Astrocyte (in vitro differentiated cells and primary cell): Measurements from ENCODE around the gene HS6ST2. TPM values are rescaled to one million over a fixed set of nuclear protein-coding genes. Genes with fewer than 3 reads are reported as not detected.

Experiments
- DNase-seq: peaks from one replicate; pipeline ENCODE4 v3.0.0-alpha.2; 2010; ENCODE audit warnings: low read depth
- FAIRE-seq: peaks from 2 replicates; lab custom pipeline; 2011; peaks lifted over from hg19 to GRCh38; lab: Jason Lieb, UNC
- H2AFZ ChIP-seq: 2 replicates; pipeline ENCODE4 v1.6.0; 2012; ENCODE audit warnings: low read depth, low read length, inconsistent platforms
- H3K27ac ChIP-seq: 2 replicates; pipeline ENCODE4 v1.5.1; 2011; ENCODE audit warnings: low read depth, low read length, inconsistent platforms
- H3K27me3 ChIP-seq: 2 replicates; pipeline ENCODE4 v1.6.0; 2011; ENCODE audit warnings: low read length, inconsistent platforms; ENCODE audit not compliant: insufficient read depth
- H3K36me3 ChIP-seq: 2 replicates; pipeline ENCODE4 v1.5.1; 2011; ENCODE audit warnings: low read length, inconsistent platforms; ENCODE audit not compliant: insufficient read depth
- H3K4me1 ChIP-seq: 2 replicates; pipeline ENCODE4 v1.5.1; 2011; ENCODE audit warnings: low read length, inconsistent platforms; ENCODE audit not compliant: insufficient read depth
- H3K4me2 ChIP-seq: 2 replicates; pipeline ENCODE4 v1.6.0; 2012; ENCODE audit warnings: low read length, inconsistent platforms
- H3K4me3 ChIP-seq: 2 replicates; pipeline ENCODE4 v1.5.1; 2011; ENCODE audit warnings: low read depth, mild to moderate bottlenecking, low read length, inconsistent platforms; ENCODE audit not compliant: insufficient read depth
- H3K79me2 ChIP-seq: 2 replicates; pipeline ENCODE4 v1.6.0; 2012; ENCODE audit warnings: mild to moderate bottlenecking, low read length, inconsistent platforms; ENCODE audit not compliant: insufficient read depth
- H3K9ac ChIP-seq: 2 replicates; pipeline ENCODE4 v1.6.0; 2012; ENCODE audit warnings: mild to moderate bottlenecking, low read length, inconsistent platforms
- H3K9me3 ChIP-seq: 2 replicates; pipeline ENCODE4 v1.5.1; 2012; ENCODE audit warnings: low read depth, mild to moderate bottlenecking, low read length, inconsistent platforms; ENCODE audit not compliant: insufficient read depth
- H4K20me1 ChIP-seq: 2 replicates; pipeline ENCODE4 v1.6.0; 2012; ENCODE audit warnings: low read length, inconsistent platforms; ENCODE audit not compliant: insufficient read depth
- H3K27ac Mint-ChIP-seq: one replicate; pipeline ENCODE4 v1.8.0; 2021; ENCODE audit warnings: mild to moderate bottlenecking, mixed read lengths; ENCODE audit not compliant: unreplicated experiment
- H3K27me3 Mint-ChIP-seq: one replicate; pipeline ENCODE4 v1.8.0; 2021; ENCODE audit warnings: low read depth, mixed read lengths; ENCODE audit not compliant: unreplicated experiment
- H3K36me3 Mint-ChIP-seq: one replicate; pipeline ENCODE4 v1.8.0; 2021; ENCODE audit warnings: low read depth, mixed read lengths; ENCODE audit not compliant: unreplicated experiment
- H3K4me1 Mint-ChIP-seq: one replicate; pipeline ENCODE4 v1.8.0; 2021; ENCODE audit warnings: low read depth, mixed read lengths; ENCODE audit not compliant: unreplicated experiment
- H3K4me3 Mint-ChIP-seq: one replicate; pipeline ENCODE4 v1.8.0; 2021; ENCODE audit warnings: mild to moderate bottlenecking, moderate library complexity, mixed read lengths; ENCODE audit not compliant: unreplicated experiment
- H3K9me3 Mint-ChIP-seq: one replicate; pipeline ENCODE4 v1.8.0; 2021; ENCODE audit warnings: mild to moderate bottlenecking, mixed read lengths; ENCODE audit not compliant: unreplicated experiment
- CTCF ChIP-seq: IDR thresholded peaks from 2 replicates; pipeline ENCODE4 v1.5.1; 2011; ENCODE audit warnings: low read depth, mild to moderate bottlenecking, inconsistent platforms, low read length, moderate library complexity; ENCODE audit not compliant: insufficient read depth
- EZH2 ChIP-seq: IDR thresholded peaks from 2 replicates; pipeline ENCODE4 v1.6.1; 2012; ENCODE audit warnings: mild to moderate bottlenecking, low read length, inconsistent platforms; ENCODE audit not compliant: insufficient read depth
- total RNA-seq: library from RNA; stranded (reverse); gene quantifications from 2 replicates; pipeline ENCODE4 v1.2.1, GENCODE V29; 2021

HS6ST2 gene
- total RNA-seq, 1 donor from 2014 or later = 12.9 TPM

GRCh38 chrX:132613801-132614200 lies 344.6 kb downstream of the HS6ST2 start:
- FAIRE-seq = peak; percentile 32
- Histone ChIP-seq H2AFZ (no peak overlapping the region), H4K20me1 (no peaks in the 10 kb centered on the region), H3K4me2 (no peak overlapping the region), H3K4me3 (no peak overlapping the region), H3K36me3 (no peaks in the 10 kb centered on the region), H3K4me1 (no peaks in the 10 kb centered on the region), H3K27ac (no peak overlapping the region), H3K9ac (no peak overlapping the region), H3K79me2 (no peaks in the 10 kb centered on the region), H3K9me3 (no peaks in the 10 kb centered on the region), H3K27me3 (no peaks in the 10 kb centered on the region)
- no peak for DNase-seq
- Mint-ChIP-seq H3K9me3 (no peaks in the 10 kb centered on the region), H3K4me1 (no peaks in the 10 kb centered on the region), H3K36me3 (no peaks in the 10 kb centered on the region), H3K27me3 (peaks cover 2% of the 10 kb centered on the region), H3K27ac (no peak overlapping the region), H3K4me3 (no peak overlapping the region)
- no peak for TF ChIP-seq CTCF

GRCh38 chrX:132612821-132613564 lies 345.4 kb downstream of the HS6ST2 start:
- FAIRE-seq = no peak
- TF ChIP-seq CTCF = peak; percentile 49
- no peak for TF ChIP-seq EZH2

GRCh38 chrX:132610536-132610935 lies 347.9 kb downstream of the HS6ST2 start:
- TF ChIP-seq EZH2 (no peak), CTCF (no peak)
- no peaks in the 10 kb centered on the region for H3K9me3 ChIP-seq
- Mint-ChIP-seq H3K4me3 (no peak overlapping the region), H3K36me3 (no peaks in the 10 kb centered on the region), H3K4me1 (no peaks in the 10 kb centered on the region), H3K27ac (no peak overlapping the region), H3K9me3 (no peaks in the 10 kb centered on the region), H3K27me3 (no peaks in the 10 kb centered on the region)
- H3K36me3 ChIP-seq = no peaks in the 10 kb centered on the region
- no peaks in the 10 kb centered on the region for H3K4me1 ChIP-seq
- FAIRE-seq (peak; percentile 34), DNase-seq (no peak)
- no peak overlapping the region for H3K4me3 ChIP-seq
- no peak overlapping the region for H2AFZ ChIP-seq
- H3K27ac ChIP-seq = no peak overlapping the region
- no peak overlapping the region for H3K9ac ChIP-seq
- H4K20me1 ChIP-seq = no peaks in the 10 kb centered on the region
- no peaks in the 10 kb centered on the region for H3K27me3 ChIP-seq
- H3K79me2 ChIP-seq = no peaks in the 10 kb centered on the region
- H3K4me2 ChIP-seq = no peak overlapping the region

More at GRCh38 chrX:132612821-132613564, 345.4 kb downstream of the HS6ST2 start:
- no peak overlapping the region for H3K4me3 ChIP-seq
- no peaks in the 10 kb centered on the region for H3K79me2 ChIP-seq
- H3K4me1 Mint-ChIP-seq = no peaks in the 10 kb centered on the region
- H3K4me2 ChIP-seq = no peak overlapping the region
- H3K27ac ChIP-seq = no peak overlapping the region
- no peaks in the 10 kb centered on the region for H3K4me1 ChIP-seq
- DNase-seq = no peak
- no peaks in the 10 kb centered on the region for H3K36me3 Mint-ChIP-seq
- no peaks in the 10 kb centered on the region for H4K20me1 ChIP-seq
- no peak overlapping the region for H2AFZ ChIP-seq
- H3K36me3 ChIP-seq = no peaks in the 10 kb centered on the region
- H3K27me3 ChIP-seq = no peaks in the 10 kb centered on the region
- H3K27me3 Mint-ChIP-seq = peaks cover 2% of the 10 kb centered on the region
- no peak overlapping the region for H3K9ac ChIP-seq
- H3K9me3 ChIP-seq = no peaks in the 10 kb centered on the region
- no peak overlapping the region for H3K27ac Mint-ChIP-seq
- H3K4me3 Mint-ChIP-seq = no peak overlapping the region
- H3K9me3 Mint-ChIP-seq = no peaks in the 10 kb centered on the region
